Neural progenitor cell (in vitro differentiated cells): ENCODE results near the gene IRF2BP2. TPM values are rescaled to one million over a fixed set of nuclear protein-coding genes. Genes with fewer than 3 reads are reported as not detected.

Source experiments
- DNase-seq: peaks from one replicate; pipeline ENCODE4 v3.0.0-alpha.2; 2016; ENCODE audit warnings: low spot score
- H2AFZ ChIP-seq: fragments of 200-600 bp; sonication (generic); replicated peaks from 2 replicates; pipeline ENCODE4 v1.6.1; 2016; ENCODE audit warnings: antibody characterized with exemption
- H3F3A ChIP-seq: fragments of 200-600 bp; sonication (generic); 2 replicates; pipeline ENCODE4 v1.6.1; 2016; ENCODE audit warnings: antibody characterized with exemption, low read depth
- H3K27ac ChIP-seq: fragments of 200-600 bp; sonication (generic); 2 replicates; pipeline ENCODE4 v1.5.1; 2016; ENCODE audit warnings: mild to moderate bottlenecking
- H3K27me3 ChIP-seq: fragments of 200-600 bp; sonication (generic); 2 replicates; pipeline ENCODE4 v1.6.1; 2016; ENCODE audit warnings: mild to moderate bottlenecking, moderate library complexity
- H3K36me3 ChIP-seq: fragments of 200-600 bp; sonication (generic); 2 replicates; pipeline ENCODE4 v1.5.1; 2016
- H3K4me1 ChIP-seq: fragments of 200-600 bp; sonication (generic); 2 replicates; pipeline ENCODE4 v1.6.1; 2016; ENCODE audit warnings: mixed run types
- H3K4me2 ChIP-seq: fragments of 200-600 bp; sonication (generic); 2 replicates; pipeline ENCODE4 v1.6.1; 2016
- H3K4me3 ChIP-seq: fragments of 200-600 bp; sonication (generic); 2 replicates; pipeline ENCODE4 v1.5.1; 2016
- H3K79me2 ChIP-seq: fragments of 200-600 bp; sonication (generic); 2 replicates; pipeline ENCODE4 v1.6.1; 2016; ENCODE audit warnings: low read depth
- H3K9ac ChIP-seq: fragments of 200-600 bp; sonication (generic); 2 replicates; pipeline ENCODE4 v1.6.1; 2016
- H3K9me3 ChIP-seq: fragments of 200-600 bp; sonication (generic); 2 replicates; pipeline ENCODE4 v1.5.1; 2016; ENCODE audit warnings: low read depth
- H4K20me1 ChIP-seq: fragments of 200-600 bp; sonication (generic); 2 replicates; pipeline ENCODE4 v1.6.1; 2016; ENCODE audit warnings: low read depth
- H3K27ac Mint-ChIP-seq: 3 replicates; pipeline ENCODE4 v1.8.0; 2021; ENCODE audit warnings: mixed read lengths
- H3K27me3 Mint-ChIP-seq: 2 replicates; pipeline ENCODE4 v1.8.0; 2022; ENCODE audit warnings: low read depth, mild to moderate bottlenecking, inconsistent platforms, moderate library complexity, mixed read lengths; ENCODE audit not compliant: insufficient read depth
- H3K36me3 Mint-ChIP-seq: 3 replicates; pipeline ENCODE4 v1.8.0; 2021; ENCODE audit warnings: mixed read lengths
- H3K4me1 Mint-ChIP-seq: 3 replicates; pipeline ENCODE4 v1.8.0; 2021; ENCODE audit warnings: mixed read lengths
- H3K4me3 Mint-ChIP-seq: 3 replicates; pipeline ENCODE4 v1.8.0; 2021; ENCODE audit warnings: mild to moderate bottlenecking, moderate library complexity, mixed read lengths
- H3K9me3 Mint-ChIP-seq: 3 replicates; pipeline ENCODE4 v1.8.0; 2020; ENCODE audit warnings: mixed read lengths
- CTCF ChIP-seq: fragments of 200-600 bp; sonication (generic); IDR thresholded peaks from 2 replicates; pipeline ENCODE4 v1.5.1; 2017; ENCODE audit warnings: antibody characterized with exemption, mild to moderate bottlenecking
- EZH2 ChIP-seq: fragments of 200-600 bp; sonication (generic); IDR thresholded peaks from 2 replicates; pipeline ENCODE4 v1.6.1; 2017; ENCODE audit warnings: antibody characterized with exemption, mild to moderate bottlenecking, moderate library complexity
- EZH2phosphoT487 ChIP-seq: fragments of 200-600 bp; sonication (generic); IDR thresholded peaks from 2 replicates; pipeline ENCODE4 v1.6.1; 2017; ENCODE audit warnings: antibody characterized with exemption
- total RNA-seq: library from RNA; depleted of rRNA; stranded (reverse); fragments of >200 nt; gene quantifications from 2 replicates; pipeline ENCODE4 v1.2.3, GENCODE V29; 2015; ENCODE audit warnings: low replicate concordance

IRF2BP2 gene
- total RNA-seq, 1 donor from 2014 or later: 22.9 TPM

GRCh38 chr1:234608911-234609690 is 877 bp downstream of the IRF2BP2 start:
- peaks cover 40% of the 10 kb centered on the region for H3F3A ChIP-seq
- Mint-ChIP-seq H3K4me1 (peaks cover 72% of the 10 kb centered on the region), H3K27ac (no peak overlapping the region), H3K9me3 (peaks cover 3% of the 10 kb centered on the region), H3K27me3 (peaks cover 10% of the 10 kb centered on the region), H3K4me3 (peak overlapping the region; percentile 82), H3K36me3 (peaks cover 24% of the 10 kb centered on the region)
- H3K27ac ChIP-seq: no peak overlapping the region
- peaks cover 47% of the 10 kb centered on the region for H4K20me1 ChIP-seq
- DNase-seq: peak; percentile 72
- no peak overlapping the region for H3K9ac ChIP-seq
- H3K4me2 ChIP-seq: peak overlapping the region; percentile 96
- H3K79me2 ChIP-seq: peaks cover 52% of the 10 kb centered on the region
- TF ChIP-seq EZH2phosphoT487 (no peak), CTCF (no peak), EZH2 (no peak)
- H3K36me3 ChIP-seq: peaks cover 4% of the 10 kb centered on the region
- no peak overlapping the region for H2AFZ ChIP-seq
- H3K9me3 ChIP-seq: no peaks in the 10 kb centered on the region
- no peaks in the 10 kb centered on the region for H3K27me3 ChIP-seq
- H3K4me3 ChIP-seq: peak overlapping the region; percentile 62
- peaks cover 59% of the 10 kb centered on the region for H3K4me1 ChIP-seq

- peak overlapping the region; percentile 62 for H3K4me3 ChIP-seq
- H3K4me1 ChIP-seq: peaks cover 67% of the 10 kb centered on the region
- Mint-ChIP-seq H3K9me3 (peaks cover 3% of the 10 kb centered on the region), H3K27me3 (peaks cover 10% of the 10 kb centered on the region), H3K36me3 (peaks cover 24% of the 10 kb centered on the region), H3K4me3 (peak overlapping the region; percentile 96), H3K4me1 (peaks cover 72% of the 10 kb centered on the region), H3K27ac (peak overlapping the region; percentile 88)
- peaks cover 4% of the 10 kb centered on the region for H3K36me3 ChIP-seq
- peak overlapping the region; percentile 96 for H3K4me2 ChIP-seq
- no peak overlapping the region for H2AFZ ChIP-seq
- H3K27me3 ChIP-seq: no peaks in the 10 kb centered on the region
- H4K20me1 ChIP-seq: peaks cover 56% of the 10 kb centered on the region
- peaks cover 45% of the 10 kb centered on the region for H3F3A ChIP-seq
- peaks cover 61% of the 10 kb centered on the region for H3K79me2 ChIP-seq
- DNase-seq: peak; percentile 71
- H3K9ac ChIP-seq: peak overlapping the region; percentile 32
- H3K27ac ChIP-seq: no peak overlapping the region
- TF ChIP-seq EZH2 (no peak), CTCF (peak; percentile 9)
- no peaks in the 10 kb centered on the region for H3K9me3 ChIP-seq
Measured at GRCh38 chr1:234608025-234608910, 1.7 kb downstream of the IRF2BP2 start.

GRCh38 chr1:234607109-234608024 is 2.6 kb downstream of the IRF2BP2 start:
- peaks cover 68% of the 10 kb centered on the region for H3K79me2 ChIP-seq
- H3K27me3 Mint-ChIP-seq: peaks cover 10% of the 10 kb centered on the region
- peak; percentile 86 for DNase-seq
- peaks cover 24% of the 10 kb centered on the region for H3K36me3 Mint-ChIP-seq
- H3K9me3 ChIP-seq: no peaks in the 10 kb centered on the region
- peak overlapping the region; percentile 88 for H3K27ac Mint-ChIP-seq
- peaks cover 63% of the 10 kb centered on the region for H4K20me1 ChIP-seq
- TF ChIP-seq CTCF: peak; percentile 49
- no peak for TF ChIP-seq EZH2phosphoT487
- H3K4me1 ChIP-seq: peaks cover 65% of the 10 kb centered on the region
- peak overlapping the region; percentile 96 for H3K4me3 Mint-ChIP-seq
- H3K9ac ChIP-seq: no peak overlapping the region
- peaks cover 3% of the 10 kb centered on the region for H3K9me3 Mint-ChIP-seq
- no peaks in the 10 kb centered on the region for H3K27me3 ChIP-seq
- peak overlapping the region; percentile 62 for H3K4me3 ChIP-seq
- H3K4me2 ChIP-seq: peak overlapping the region; percentile 96
- peaks cover 37% of the 10 kb centered on the region for H3F3A ChIP-seq
- H3K4me1 Mint-ChIP-seq: peaks cover 71% of the 10 kb centered on the region
- peaks cover 4% of the 10 kb centered on the region for H3K36me3 ChIP-seq
- no peak overlapping the region for H3K27ac ChIP-seq
- H2AFZ ChIP-seq: no peak overlapping the region
